ENCODE data around the gene EDIL3.

GRCh38 chr5:83973925-83974815, 410.5 kb downstream of the EDIL3 start:
- TF ChIP-seq REST (IDR thresholded peaks at IDR 0.05; ENCODE audit: insufficient read depth in 1 of 2, low read depth in 2 of 2, low read length in 2 of 2) (no peak), POLR2AphosphoS5 (IDR thresholded peaks at IDR 0.05; ENCODE audit: low read depth, low read length) (no peak), TAF1 (IDR thresholded peaks at IDR 0.05; ENCODE audit: borderline replicate concordance, insufficient read depth, low read length) (no peak), SIN3A (IDR thresholded peaks at IDR 0.05; ENCODE audit: borderline replicate concordance, insufficient read depth, low read length) (no peak), FOXP2 (optimal IDR thresholded peaks at IDR 0.05; ENCODE audit: borderline replicate concordance, extremely low read depth, extremely low read length, insufficient read depth) (no peak)

All from PFSK-1 (cell line).